Upper lobe of left lung (tissue), 6 donors: ENCODE data around the gene WDR37. TPM values are rescaled to one million over a fixed set of nuclear protein-coding genes. Genes with fewer than 3 reads are reported as not detected.

Experiments
- ATAC-seq, 2 donors: fragments of 200-7000 bp; cut with Tn5 transposase; one replicate each; pipeline ENCODE4 v1.9.1; 2022; ENCODE audit warnings: mild to moderate bottlenecking in 2 of 2, moderate library complexity in 2 of 2; ENCODE audit not compliant: low FRiP score in 2 of 2
- DNase-seq, 2 donors: peaks; one replicate each; pipeline ENCODE4 v3.0.0-alpha.2; 2019 to 2020
- H3K27ac ChIP-seq, 4 donors: fragments of 200-600 bp; sonication (generic); one replicate each; pipeline ENCODE4 v1.5.1; 2016 to 2019
- H3K27me3 ChIP-seq, 4 donors: fragments of 200-600 bp; sonication (generic); one replicate each; pipeline ENCODE4 v1.5.1; 2017 to 2019
- H3K36me3 ChIP-seq, 4 donors: fragments of 200-600 bp; sonication (generic); one replicate each; pipeline ENCODE4 v1.5.1; 2016 to 2019
- H3K4me1 ChIP-seq, 4 donors: fragments of 200-600 bp; sonication (generic); one replicate each; pipeline ENCODE4 v1.5.1; 2018 to 2019
- H3K4me3 ChIP-seq, 4 donors: fragments of 200-600 bp; sonication (generic); one replicate each; pipeline ENCODE4 v1.5.1; 2017 to 2019; ENCODE audit warnings: mild to moderate bottlenecking in 2 of 4, moderate library complexity in 1 of 4
- H3K9me3 ChIP-seq, 4 donors: fragments of 200-600 bp; sonication (generic); one replicate each; pipeline ENCODE4 v1.5.1; 2018 to 2019
- CTCF ChIP-seq, 6 experiments: fragments of 450-650 bp in 4 of 6; fragments of 200-600 bp in 2 of 6; sonication (generic) in 2 of 6; IDR thresholded peaks; one replicate each; pipeline ENCODE4 v1.5.1; 2016 to 2019; ENCODE audit warnings: antibody characterized with exemption in 6 of 6
- EP300 ChIP-seq, 4 donors: sonication (generic); formaldehyde crosslinking; IDR thresholded peaks; one replicate each; pipeline ENCODE4 v1.5.1; 2017; ENCODE audit warnings: antibody characterized with exemption in 4 of 4, control low read depth in 2 of 4
- POLR2A ChIP-seq, 4 donors: fragments of 450-650 bp; IDR thresholded peaks; one replicate each; pipeline ENCODE4 v1.5.1; 2016 to 2017; ENCODE audit warnings: antibody characterized with exemption in 4 of 4, mild to moderate bottlenecking in 2 of 4
- POLR2AphosphoS5 ChIP-seq, 2 donors: sonication (generic); formaldehyde crosslinking; IDR thresholded peaks; one replicate each; pipeline ENCODE4 v1.5.1; 2017; ENCODE audit warnings: antibody characterized with exemption in 2 of 2
- WGBS, 2 donors: methylation state at CpG; one replicate each; pipeline ENCODE4 v1.1.5; 2017 to 2018; 5-methylcytosine and 5-hydroxymethylcytosine counted together
- total RNA-seq, 6 donors: library from RNA; depleted of rRNA in 4 of 6; stranded (reverse); fragments of >200 nt in 4 of 6; gene quantifications; one replicate each; pipeline versions ENCODE4 v1.1.0 to v1.2.1, GENCODE V29; 2016 to 2021
- donor health status: DM: no; HTN: no; CAD: no; lungs with moderate emphysema.
- donor health status: DM: no; HTN: yes; CAD: no; lungs with severe emphysema.

Gene WDR37
- total RNA-seq, 6 donors from 2014 or later, result 18.1 to 31.4 (median 19.9) TPM

GRCh38 chr10:1020958-1021357 lies 35.2 kb upstream of the WDR37 start:
- DNase-seq (peak in 1 of 2 donors; percentile 77), ATAC-seq (no peak)
- peaks cover 3 to 43% (median 26%) of the 10 kb centered on the region in 4 donors for H3K36me3 ChIP-seq
- 94 to 95% methylated on average over 7 to 9 of the region's 9 CpGs for WGBS, 2 donors
- no peak overlapping the region for H3K27ac ChIP-seq
- no peaks in the 10 kb centered on the region for H3K9me3 ChIP-seq
- no peaks in the 10 kb centered on the region for H3K27me3 ChIP-seq
- H3K4me3 ChIP-seq, result no peak overlapping the region
- H3K4me1 ChIP-seq, result no peaks in the 10 kb centered on the region
- no peak for TF ChIP-seq POLR2A (IDR thresholded peaks at IDR 0.05)
- TF ChIP-seq POLR2AphosphoS5 (IDR thresholded peaks at IDR 0.05), result no peak
- TF ChIP-seq EP300 (IDR thresholded peaks at IDR 0.05), result no peak
- no peak for TF ChIP-seq CTCF (IDR thresholded peaks at IDR 0.05)

- peaks cover 0 to 29% (median 12%) of the 10 kb centered on the region in 4 donors for H3K36me3 ChIP-seq
- WGBS, 2 donors, result 72 to 91% methylated on average over 12 of the region's 12 CpGs
- no peak for ATAC-seq
- H3K27ac ChIP-seq, result no peak overlapping the region
- H3K9me3 ChIP-seq, result no peaks in the 10 kb centered on the region
- no peak for DNase-seq
- H3K27me3 ChIP-seq, result no peaks in the 10 kb centered on the region
- no peak for TF ChIP-seq CTCF (IDR thresholded peaks at IDR 0.05)
- TF ChIP-seq POLR2A (IDR thresholded peaks at IDR 0.05), result no peak
- no peak for TF ChIP-seq POLR2AphosphoS5 (IDR thresholded peaks at IDR 0.05)
- TF ChIP-seq EP300 (IDR thresholded peaks at IDR 0.05), result no peak
- no peaks in the 10 kb centered on the region for H3K4me1 ChIP-seq
- H3K4me3 ChIP-seq, result no peak overlapping the region
Observed at GRCh38 chr10:1022413-1022812, 33.8 kb upstream of the WDR37 start.

GRCh38 chr10:1024103-1024502 lies 32.1 kb upstream of the WDR37 start:
- no peak for ATAC-seq
- 91 to 94% methylated on average over 12 of the region's 12 CpGs for WGBS, 2 donors
- Histone ChIP-seq H3K4me3 (no peak overlapping the region), H3K27me3 (no peaks in the 10 kb centered on the region), H3K36me3 (peaks cover 0 to 17% (median 2%) of the 10 kb centered on the region in 4 donors), H3K9me3 (no peaks in the 10 kb centered on the region), H3K4me1 (no peaks in the 10 kb centered on the region), H3K27ac (no peak overlapping the region)
- no peak for DNase-seq
- TF ChIP-seq POLR2A (IDR thresholded peaks at IDR 0.05) (no peak), CTCF (IDR thresholded peaks at IDR 0.05) (no peak), EP300 (IDR thresholded peaks at IDR 0.05) (no peak), POLR2AphosphoS5 (IDR thresholded peaks at IDR 0.05) (no peak)

- Histone ChIP-seq H3K27me3 (no peaks in the 10 kb centered on the region), H3K4me3 (no peak within 1 kb of the TSS), H3K27ac (no peak within 1 kb of the TSS), H3K36me3 (peaks cover 0 to 1% (median 0%) of the 10 kb centered on the region in 4 donors), H3K4me1 (no peaks in the 10 kb centered on the region), H3K9me3 (no peaks in the 10 kb centered on the region)
- DNase-seq (no peak), ATAC-seq (no peak)
- 81 to 91% methylated on average over 1 of the region's 1 CpG for WGBS, 2 donors
- TF ChIP-seq POLR2A (IDR thresholded peaks at IDR 0.05) (no peak), CTCF (IDR thresholded peaks at IDR 0.05) (no peak)
Observed at GRCh38 chr10:1025683-1026082, 30.5 kb upstream of the WDR37 start, which contains the start of gene IDI2. Gene IDI2, minus strand, starts transcription at chr10:1025859. Its CDS starts 1,136 bp downstream, at chr10:1024723.

GRCh38 chr10:1026578-1026977 lies 29.6 kb upstream of the WDR37 start:
- DNase-seq (no peak), ATAC-seq (no peak)
- Histone ChIP-seq H3K27me3 (no peaks in the 10 kb centered on the region), H3K4me3 (no peak overlapping the region), H3K27ac (no peak overlapping the region), H3K9me3 (no peaks in the 10 kb centered on the region), H3K36me3 (no peaks in the 10 kb centered on the region), H3K4me1 (no peaks in the 10 kb centered on the region)
- 94 to 97% methylated on average over 6 of the region's 6 CpGs for WGBS, 2 donors
- TF ChIP-seq POLR2AphosphoS5 (IDR thresholded peaks at IDR 0.05) (no peak), CTCF (IDR thresholded peaks at IDR 0.05) (no peak), POLR2A (IDR thresholded peaks at IDR 0.05) (no peak), EP300 (IDR thresholded peaks at IDR 0.05) (no peak)
